ENCODE results near the gene SYNE1.
"Not testable (repeated sequence)": the region's sequence is repeated elsewhere in the genome, so short reads cannot be mapped to it uniquely, and the experiment has no call there.

The SYNE1 gene

GRCh38 chr6:152167641-152168603 is 469.2 kb downstream of the SYNE1 start:
- DNase-seq, result no peak

- no peak for DNase-seq
Observed at GRCh38 chr6:152166897-152167296, 470.3 kb downstream of the SYNE1 start.

DNA sequence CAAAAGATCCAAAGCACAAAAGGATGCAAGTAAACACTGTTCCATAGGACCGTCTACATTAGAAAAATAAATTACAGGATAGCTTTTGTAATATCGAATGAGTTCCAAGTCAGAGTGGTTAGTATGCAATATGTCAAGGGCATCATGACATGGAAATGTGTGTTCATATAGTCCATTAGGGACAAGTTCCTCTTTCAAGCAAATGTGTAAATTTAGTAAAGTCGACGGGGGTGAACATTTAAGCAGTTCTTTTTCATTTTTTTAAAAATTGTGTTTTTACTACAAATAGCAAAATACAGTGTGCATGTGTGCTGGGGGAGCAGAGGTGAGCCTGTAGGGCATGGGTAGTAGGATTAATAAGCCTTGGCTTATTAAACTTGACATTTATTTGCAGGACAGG is 470.7 kb downstream of the SYNE1 start:
- no peak for DNase-seq

GRCh38 chr6:152164957-152165356 is 472.2 kb downstream of the SYNE1 start:
- no peak for DNase-seq

- no peak for DNase-seq
Observed at GRCh38 chr6:152161501-152161900, 475.7 kb downstream of the SYNE1 start.

GRCh38 chr6:152160346-152160745 is 476.8 kb downstream of the SYNE1 start:
- no peak for DNase-seq

DNA sequence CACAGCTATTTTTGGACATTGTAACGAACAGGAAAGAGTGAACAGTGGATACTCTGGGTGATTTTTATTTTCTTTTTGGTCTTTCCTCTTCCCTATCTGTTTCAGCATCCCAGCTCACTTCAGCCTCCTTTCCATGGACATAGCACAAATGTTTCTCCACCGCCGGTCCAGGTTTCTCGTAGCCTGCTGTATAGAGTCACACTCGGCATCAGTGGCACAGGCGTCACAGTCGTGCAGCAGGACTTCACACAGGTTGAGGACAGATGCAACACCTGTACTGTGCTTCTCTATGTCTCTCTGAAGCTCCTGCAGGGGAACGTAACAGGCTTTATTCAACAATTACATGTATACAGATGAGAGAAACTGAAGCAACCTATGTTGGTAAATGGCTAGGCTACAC is 481.4 kb downstream of the SYNE1 start:
- DNase-seq, result no peak

- DNase-seq, result no peak
Observed at GRCh38 chr6:152154559-152155356, 482.4 kb downstream of the SYNE1 start.

DNA sequence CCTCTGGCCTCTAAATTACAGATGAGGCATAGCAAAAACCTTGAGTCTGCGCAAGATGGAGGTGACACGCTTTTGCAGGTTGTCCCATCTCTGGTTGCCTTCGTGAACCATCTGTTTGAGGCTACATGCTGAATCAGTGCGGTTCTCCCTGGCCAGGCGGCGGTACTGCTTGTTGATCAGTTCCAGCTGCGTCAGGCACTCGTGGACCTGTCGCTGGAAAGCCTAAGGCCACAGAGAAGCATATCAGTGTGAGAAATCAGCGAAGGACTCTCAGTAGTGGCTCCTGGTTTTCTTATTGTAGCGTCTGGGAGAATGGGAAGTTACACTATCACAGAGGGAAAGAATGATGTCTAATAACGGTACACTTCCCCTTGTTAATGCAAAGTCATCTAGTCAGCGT is 485.2 kb downstream of the SYNE1 start:
- DNase-seq, result no peak

GRCh38 chr6:152150196-152150595 is 487.0 kb downstream of the SYNE1 start:
- DNase-seq, result no peak

GRCh38 chr6:152148412-152148811 is 488.8 kb downstream of the SYNE1 start:
- DNase-seq, result no peak

- no peak for DNase-seq
Observed at GRCh38 chr6:152147269-152147668, 489.9 kb downstream of the SYNE1 start.

DNA sequence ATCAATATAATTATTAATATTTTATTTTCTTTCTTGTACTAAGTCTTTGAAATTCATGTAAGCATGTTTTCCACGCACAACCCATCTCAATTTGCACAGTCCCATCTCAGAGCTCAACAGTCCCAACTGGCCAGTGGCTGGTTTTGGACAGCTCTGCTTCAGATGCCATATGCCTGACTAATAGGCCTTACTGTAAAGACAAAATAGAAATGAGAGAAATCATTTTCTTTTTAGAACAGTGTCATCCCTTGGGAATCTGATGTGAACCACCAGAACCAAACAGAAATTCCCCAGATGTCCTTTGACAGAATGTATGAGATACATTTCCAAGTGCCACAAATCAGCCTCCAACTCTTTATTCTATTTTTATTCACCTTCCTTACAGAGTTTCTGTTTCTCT is 490.8 kb downstream of the SYNE1 start:
- DNase-seq, result no peak

- no peak for DNase-seq
Observed at GRCh38 chr6:152143359-152143758, 493.8 kb downstream of the SYNE1 start.

DNA sequence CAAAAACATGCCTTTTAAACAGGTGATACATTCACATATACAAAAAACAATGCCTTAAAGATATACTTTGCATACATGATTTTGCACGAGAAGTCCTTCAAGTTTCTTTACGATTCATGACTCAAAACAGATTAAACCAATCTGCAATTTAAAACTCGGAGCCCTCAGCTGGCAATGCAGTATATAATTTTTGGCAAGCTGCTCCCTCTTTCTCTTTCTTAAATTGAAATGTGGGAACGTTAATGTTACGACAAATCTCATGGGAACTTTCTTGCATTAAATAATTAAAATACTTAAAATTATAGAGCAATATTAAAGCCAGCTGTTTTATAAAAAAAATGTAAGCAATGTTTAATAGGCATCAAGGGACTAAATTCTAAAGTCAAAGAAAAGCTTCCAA is 495.1 kb downstream of the SYNE1 start:
- no peak for DNase-seq

DNA sequence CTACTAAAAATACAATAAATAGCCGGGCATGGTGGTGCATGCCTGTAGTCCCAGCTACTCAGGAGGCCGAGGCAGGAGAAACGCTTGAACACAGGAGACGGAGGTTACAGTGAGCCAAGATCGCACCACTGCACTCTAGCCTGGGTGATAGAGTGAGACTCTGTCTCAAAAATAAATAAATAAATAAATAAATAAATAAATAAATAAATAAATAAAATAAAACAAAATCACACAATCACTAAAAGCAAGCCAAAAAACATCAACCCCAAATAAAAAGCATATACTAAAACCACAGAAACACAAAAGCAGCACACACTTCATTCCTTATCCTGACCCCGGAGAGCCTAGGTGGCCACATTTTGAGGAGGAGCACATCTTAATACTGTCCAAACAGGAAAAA is 498.8 kb downstream of the SYNE1 start:
- not testable (repeated sequence) for DNase-seq

- no peak for DNase-seq
Observed at GRCh38 chr6:152136449-152136825, 500.7 kb downstream of the SYNE1 start.

- DNase-seq, result no peak
Observed at GRCh38 chr6:152135755-152136448, 501.3 kb downstream of the SYNE1 start.

- DNase-seq, result no peak
Observed at GRCh38 chr6:152130441-152130840, 506.7 kb downstream of the SYNE1 start.

DNA sequence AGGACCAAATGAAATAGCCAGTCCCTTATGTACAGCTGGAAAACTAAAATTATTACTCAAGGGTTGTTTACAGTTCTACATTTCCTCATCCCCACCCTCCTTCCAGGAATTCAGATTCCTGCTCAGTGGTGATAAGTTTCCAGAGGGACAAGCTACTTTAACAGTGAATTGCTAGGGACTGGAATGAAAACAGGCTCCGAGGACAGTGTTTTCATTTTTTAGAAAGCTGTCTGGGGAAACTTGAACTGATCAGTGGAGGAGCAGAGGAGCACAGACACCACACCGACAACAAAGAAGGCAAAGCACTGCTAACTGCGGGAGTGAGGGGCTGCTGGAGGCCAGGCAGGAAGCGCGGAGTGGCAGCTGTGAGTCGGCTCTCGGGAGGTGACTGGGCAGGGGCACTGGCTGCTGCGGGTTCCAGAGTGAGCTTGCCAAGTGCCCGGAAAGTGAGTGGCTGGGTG is 507.4 kb downstream of the SYNE1 start:
- no peak for DNase-seq

DNA sequence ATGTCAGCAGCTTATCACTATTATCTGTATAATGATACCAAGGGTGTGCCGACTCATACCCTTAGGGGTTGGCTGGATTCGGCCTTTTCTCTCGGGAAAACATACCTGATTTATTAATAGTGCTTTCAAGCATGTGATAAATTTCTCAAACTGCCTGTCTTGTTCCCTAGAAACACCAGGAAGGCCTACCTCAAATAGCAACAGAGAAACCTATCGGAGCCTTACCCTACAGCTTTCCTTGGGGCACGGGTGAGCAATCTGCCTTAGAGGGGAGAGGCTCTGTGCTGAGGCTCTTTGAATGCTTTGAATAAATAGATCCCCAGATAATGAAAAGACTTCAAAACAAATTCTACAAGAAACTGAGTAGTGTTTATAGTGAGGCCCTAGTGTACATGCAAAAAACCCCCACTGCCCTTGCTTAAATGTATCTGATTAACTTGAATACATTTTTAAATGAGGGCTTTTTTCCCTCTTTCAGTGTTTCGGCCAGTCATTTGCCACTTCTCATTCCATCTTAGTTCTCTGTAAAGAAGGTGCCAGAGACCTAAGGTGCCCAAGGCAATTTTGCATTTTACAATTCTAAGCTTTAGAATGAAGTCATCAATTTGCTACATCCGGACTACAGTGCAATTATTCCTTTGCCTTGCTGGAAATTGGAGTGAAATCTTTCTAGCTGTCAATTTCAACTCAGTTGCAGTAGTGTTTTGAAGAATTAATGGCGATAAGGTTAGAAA is 509.6 kb downstream of the SYNE1 start:
- DNase-seq, result no peak

- peak in 1 of 2 experiments; percentile 33 for DNase-seq
Observed at GRCh38 chr6:152124429-152125074, 512.6 kb downstream of the SYNE1 start.

Measured in NCI-H446 (cell line).